K562 (cell line): ENCODE data around the gene PTPN7. TPM values are rescaled to one million over a fixed set of nuclear protein-coding genes. Genes with fewer than 3 reads are reported as not detected.

ENCODE experiments used
- GABPA ChIP-seq: fragments of 200-800 bp; sonication (Bioruptor generic); conservative IDR thresholded peaks from 2 replicates; pipeline ENCODE4 v1.6.1; 2016; ENCODE audit warnings: low read depth, missing genetic modification characterization, missing compliant biosample characterization
- GTF2B ChIP-seq: IDR thresholded peaks from 2 replicates; pipeline ENCODE4 v1.6.1; 2011; ENCODE audit not compliant: insufficient read length; ENCODE audit errors: extremely low read depth
- KAT2B ChIP-seq: IDR thresholded peaks from one replicate; pipeline ENCODE4 v1.6.1; 2012; ENCODE audit warnings: low read depth, mild to moderate bottlenecking, control low read depth, inconsistent platforms, low read length, moderate library complexity
- MTA1 ChIP-seq: fragments of 450-650 bp; IDR thresholded peaks from 2 replicates; pipeline ENCODE4 v1.6.1; 2017; ENCODE audit warnings: borderline replicate concordance
- SMAD1 ChIP-seq: fragments of 150-350 bp; IDR thresholded peaks from 2 replicates; pipeline ENCODE4 v1.6.1; 2014; ENCODE audit warnings: low read length, low read depth; ENCODE audit not compliant: partially characterized antibody
- ZBTB7A ChIP-seq: IDR thresholded peaks from 2 replicates; pipeline ENCODE4 v1.6.1; 2011; ENCODE audit warnings: low read depth, mild to moderate bottlenecking, low read length, moderate library complexity, borderline replicate concordance; ENCODE audit not compliant: control insufficient read depth
- ZFP1 ChIP-seq: fragments of 450-650 bp; formaldehyde crosslinking; IDR thresholded peaks from 2 replicates; pipeline ENCODE4 v1.4.0; 2020; ENCODE audit warnings: mild to moderate bottlenecking, mixed read lengths
- ZNF143 ChIP-seq: sonication (generic); formaldehyde crosslinking; IDR thresholded peaks from 2 replicates; pipeline ENCODE4 v1.9.0; 2022; ENCODE audit warnings: mild to moderate bottlenecking, missing genetic modification reagents
- ZNF584 ChIP-seq: fragments of 200-800 bp; sonication (Bioruptor generic); IDR thresholded peaks from 2 replicates; pipeline ENCODE4 v1.6.1; 2016; ENCODE audit warnings: low read depth, mild to moderate bottlenecking, missing genetic modification characterization, missing compliant biosample characterization
- ZNF830 ChIP-seq: fragments of 250-450 bp; sonication (Bioruptor Pico); IDR thresholded peaks from 2 replicates; pipeline ENCODE4 v1.5.0; 2021; ENCODE audit warnings: mild to moderate bottlenecking
- polyA plus RNA-seq, 8 experiments: library from polyadenylated mRNA; depleted of rRNA in 4 of 8; stranded (reverse) in 5 of 8; unstranded in 3 of 8; fragments of >200 nt; fragmentation: Nextera tagmentation in 2 of 8; fragmentation: Illumina TruSeq in 1 of 8; extraction: Ambion mirVana in 2 of 8; extraction: Trizol in 1 of 8; gene quantifications; 2 replicates each; pipeline versions ENCODE4 v1.2.1 to v1.2.3, GENCODE V29; 2011 to 2014; ENCODE audit warnings: inconsistent platforms in 1 of 8, missing spikeins in 1 of 8
- total RNA-seq, 7 experiments: library from RNA; depleted of rRNA in 6 of 7; stranded (reverse); fragments of >200 nt in 6 of 7; fragmentation: Illumina TruSeq in 2 of 7; extraction: Trizol in 2 of 7; gene quantifications; 2 replicates each; pipeline versions ENCODE4 v1.2.1 to v1.2.3, GENCODE V29; 2011 to 2021; ENCODE audit warnings: low replicate concordance in 1 of 7
- TF ChIP-seq, protein P1 (sequence below): sonication (generic); formaldehyde crosslinking; IDR thresholded peaks from 2 replicates; pipeline ENCODE4 v1.8.0; 2023; ENCODE audit warnings: mild to moderate bottlenecking, missing genetic modification reagents
- TF ChIP-seq, protein P2 (sequence below): fragments of 450-650 bp; IDR thresholded peaks from 2 replicates; pipeline ENCODE4 v1.6.1; 2017; ENCODE audit warnings: antibody characterized with exemption, mild to moderate bottlenecking
- TF ChIP-seq, protein P3 (sequence below), 2 experiments: fragments of 450-650 bp in 1 of 2; sonication (generic) in 1 of 2; formaldehyde crosslinking in 1 of 2; IDR thresholded peaks in 1 of 2; conservative IDR thresholded peaks in 1 of 2; 2 replicates each; pipeline versions ENCODE4 v1.6.1 to v1.8.1; 2016 to 2023; ENCODE audit warnings: mild to moderate bottlenecking in 2 of 2, moderate library complexity in 2 of 2, inconsistent platforms in 1 of 2, missing genetic modification reagents in 1 of 2

The PTPN7 gene
- total and polyA plus RNA-seq, 9 of the 15 experiments (the other 6 are each of a cell fraction or from before 2014, with no cell fraction given), result 18.7 to 144 (median 120) TPM

GRCh38 chr1:202144402-202145067 lies 15.9 kb downstream of the PTPN7 start, which contains the start of gene ARL8A (continued):
- TF ChIP-seq, protein P1, sequence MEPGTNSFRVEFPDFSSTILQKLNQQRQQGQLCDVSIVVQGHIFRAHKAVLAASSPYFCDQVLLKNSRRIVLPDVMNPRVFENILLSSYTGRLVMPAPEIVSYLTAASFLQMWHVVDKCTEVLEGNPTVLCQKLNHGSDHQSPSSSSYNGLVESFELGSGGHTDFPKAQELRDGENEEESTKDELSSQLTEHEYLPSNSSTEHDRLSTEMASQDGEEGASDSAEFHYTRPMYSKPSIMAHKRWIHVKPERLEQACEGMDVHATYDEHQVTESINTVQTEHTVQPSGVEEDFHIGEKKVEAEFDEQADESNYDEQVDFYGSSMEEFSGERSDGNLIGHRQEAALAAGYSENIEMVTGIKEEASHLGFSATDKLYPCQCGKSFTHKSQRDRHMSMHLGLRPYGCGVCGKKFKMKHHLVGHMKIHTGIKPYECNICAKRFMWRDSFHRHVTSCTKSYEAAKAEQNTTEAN, result no peak
- TF ChIP-seq ZNF584 (CRISPR knock-in tag) (no peak), MTA1 (no peak), SMAD1 (peak; percentile 20), ZBTB7A (peak; percentile 17; the same call in 1 of the 2 replicates), GTF2B (no peak), KAT2B (no peak), ZNF830 (CRISPR knock-in tag) (no peak; the same call in 1 of the 2 replicates), ZFP1 (CRISPR knock-in tag) (no peak), GABPA (tag) (peak; percentile 26), ZNF143 (no peak)
- TF ChIP-seq, protein P2, sequence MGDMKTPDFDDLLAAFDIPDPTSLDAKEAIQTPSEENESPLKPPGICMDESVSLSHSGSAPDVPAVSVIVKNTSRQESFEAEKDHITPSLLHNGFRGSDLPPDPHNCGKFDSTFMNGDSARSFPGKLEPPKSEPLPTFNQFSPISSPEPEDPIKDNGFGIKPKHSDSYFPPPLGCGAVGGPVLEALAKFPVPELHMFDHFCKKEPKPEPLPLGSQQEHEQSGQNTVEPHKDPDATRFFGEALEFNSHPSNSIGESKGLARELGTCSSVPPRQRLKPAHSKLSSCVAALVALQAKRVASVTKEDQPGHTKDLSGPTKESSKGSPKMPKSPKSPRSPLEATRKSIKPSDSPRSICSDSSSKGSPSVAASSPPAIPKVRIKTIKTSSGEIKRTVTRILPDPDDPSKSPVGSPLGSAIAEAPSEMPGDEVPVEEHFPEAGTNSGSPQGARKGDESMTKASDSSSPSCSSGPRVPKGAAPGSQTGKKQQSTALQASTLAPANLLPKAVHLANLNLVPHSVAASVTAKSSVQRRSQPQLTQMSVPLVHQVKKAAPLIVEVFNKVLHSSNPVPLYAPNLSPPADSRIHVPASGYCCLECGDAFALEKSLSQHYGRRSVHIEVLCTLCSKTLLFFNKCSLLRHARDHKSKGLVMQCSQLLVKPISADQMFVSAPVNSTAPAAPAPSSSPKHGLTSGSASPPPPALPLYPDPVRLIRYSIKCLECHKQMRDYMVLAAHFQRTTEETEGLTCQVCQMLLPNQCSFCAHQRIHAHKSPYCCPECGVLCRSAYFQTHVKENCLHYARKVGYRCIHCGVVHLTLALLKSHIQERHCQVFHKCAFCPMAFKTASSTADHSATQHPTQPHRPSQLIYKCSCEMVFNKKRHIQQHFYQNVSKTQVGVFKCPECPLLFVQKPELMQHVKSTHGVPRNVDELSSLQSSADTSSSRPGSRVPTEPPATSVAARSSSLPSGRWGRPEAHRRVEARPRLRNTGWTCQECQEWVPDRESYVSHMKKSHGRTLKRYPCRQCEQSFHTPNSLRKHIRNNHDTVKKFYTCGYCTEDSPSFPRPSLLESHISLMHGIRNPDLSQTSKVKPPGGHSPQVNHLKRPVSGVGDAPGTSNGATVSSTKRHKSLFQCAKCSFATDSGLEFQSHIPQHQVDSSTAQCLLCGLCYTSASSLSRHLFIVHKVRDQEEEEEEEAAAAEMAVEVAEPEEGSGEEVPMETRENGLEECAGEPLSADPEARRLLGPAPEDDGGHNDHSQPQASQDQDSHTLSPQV, result peak; percentile 52; the same call in 1 of the 2 replicates
- TF ChIP-seq, protein P3, sequence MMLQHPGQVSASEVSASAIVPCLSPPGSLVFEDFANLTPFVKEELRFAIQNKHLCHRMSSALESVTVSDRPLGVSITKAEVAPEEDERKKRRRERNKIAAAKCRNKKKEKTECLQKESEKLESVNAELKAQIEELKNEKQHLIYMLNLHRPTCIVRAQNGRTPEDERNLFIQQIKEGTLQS (IDR thresholded peaks at IDR 0.05), result no peak
- TF ChIP-seq, protein P3 (CRISPR knock-in tag; conservative IDR thresholded peaks at IDR 0.05), result no peak
